Embryonic facial prominence (tissue), 1 donor: Measurements from ENCODE around the gene LRRC47.

Experiments
- DNase-seq: peaks from one replicate; pipeline ENCODE4 v3.0.0-alpha.2; 2016; ENCODE audit errors: extremely low spot score

LRRC47 gene

DNA sequence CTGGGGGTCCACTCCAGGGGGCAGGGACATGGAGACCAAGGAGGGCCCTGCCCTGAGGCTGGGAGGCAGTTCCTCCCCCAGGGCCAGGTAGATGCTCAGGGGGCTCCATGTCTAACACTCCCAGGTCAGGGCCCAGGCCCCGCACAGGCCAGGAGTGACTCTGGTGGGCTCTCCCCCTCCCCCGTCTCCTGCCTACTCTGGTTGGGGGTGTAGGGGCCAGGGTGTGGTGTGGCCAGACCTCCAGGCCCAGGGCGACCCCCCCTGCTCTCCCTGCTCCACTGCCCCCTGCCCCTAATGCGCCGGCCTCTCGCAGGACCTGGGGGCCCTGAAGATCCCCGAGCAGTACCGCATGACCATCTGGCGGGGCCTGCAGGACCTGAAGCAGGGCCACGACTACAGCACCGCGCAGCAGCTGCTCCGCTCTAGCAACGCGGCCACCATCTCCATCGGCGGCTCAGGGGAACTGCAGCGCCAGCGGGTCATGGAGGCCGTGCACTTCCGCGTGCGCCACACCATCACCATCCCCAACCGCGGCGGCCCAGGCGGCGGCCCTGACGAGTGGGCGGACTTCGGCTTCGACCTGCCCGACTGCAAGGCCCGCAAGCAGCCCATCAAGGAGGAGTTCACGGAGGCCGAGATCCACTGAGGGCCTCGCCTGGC lies 63.7 kb downstream of the LRRC47 start:
- DNase-seq: no peak

DNA sequence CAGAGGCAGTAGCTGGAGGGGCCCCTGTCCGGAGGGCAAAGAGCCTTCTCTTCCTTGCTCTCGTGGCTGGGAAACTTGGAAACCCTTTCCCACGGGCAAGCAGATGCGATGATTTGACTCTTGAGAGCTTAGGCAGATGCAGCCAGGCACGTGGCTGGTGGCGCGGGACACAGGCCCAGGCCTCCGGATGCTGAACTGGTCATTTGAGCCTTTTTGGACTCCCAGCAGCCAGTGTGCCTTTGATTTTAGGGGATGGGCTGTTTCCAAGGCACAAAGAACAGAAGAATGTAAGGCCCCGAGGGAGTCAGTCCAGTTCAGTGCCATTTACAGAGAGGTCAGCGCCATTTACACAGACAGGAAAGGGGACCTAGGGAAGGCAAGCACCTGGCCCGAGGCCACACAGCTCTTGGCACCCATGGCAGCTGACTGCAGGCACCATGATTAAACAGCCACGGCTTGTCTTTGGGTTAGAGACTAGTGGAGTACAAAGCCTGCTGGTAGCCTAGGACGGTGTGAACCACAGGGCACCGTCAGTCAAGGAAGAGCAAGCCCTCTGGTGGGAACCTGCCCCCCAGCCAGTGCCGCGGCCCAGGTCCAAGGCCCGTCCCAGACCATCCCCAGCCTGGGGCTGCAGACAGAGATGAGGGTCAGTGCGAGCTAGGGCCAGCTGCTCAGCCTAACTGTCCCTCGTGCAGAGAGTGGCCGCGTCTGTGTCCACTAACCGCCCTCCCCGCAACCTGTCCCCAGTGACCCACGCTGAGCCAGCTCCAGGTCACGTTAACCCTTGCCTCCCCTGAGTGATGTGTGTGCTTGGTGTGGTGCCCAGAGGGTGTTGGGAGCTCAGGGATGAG lies 64.5 kb downstream of the LRRC47 start:
- no peak for DNase-seq

DNA sequence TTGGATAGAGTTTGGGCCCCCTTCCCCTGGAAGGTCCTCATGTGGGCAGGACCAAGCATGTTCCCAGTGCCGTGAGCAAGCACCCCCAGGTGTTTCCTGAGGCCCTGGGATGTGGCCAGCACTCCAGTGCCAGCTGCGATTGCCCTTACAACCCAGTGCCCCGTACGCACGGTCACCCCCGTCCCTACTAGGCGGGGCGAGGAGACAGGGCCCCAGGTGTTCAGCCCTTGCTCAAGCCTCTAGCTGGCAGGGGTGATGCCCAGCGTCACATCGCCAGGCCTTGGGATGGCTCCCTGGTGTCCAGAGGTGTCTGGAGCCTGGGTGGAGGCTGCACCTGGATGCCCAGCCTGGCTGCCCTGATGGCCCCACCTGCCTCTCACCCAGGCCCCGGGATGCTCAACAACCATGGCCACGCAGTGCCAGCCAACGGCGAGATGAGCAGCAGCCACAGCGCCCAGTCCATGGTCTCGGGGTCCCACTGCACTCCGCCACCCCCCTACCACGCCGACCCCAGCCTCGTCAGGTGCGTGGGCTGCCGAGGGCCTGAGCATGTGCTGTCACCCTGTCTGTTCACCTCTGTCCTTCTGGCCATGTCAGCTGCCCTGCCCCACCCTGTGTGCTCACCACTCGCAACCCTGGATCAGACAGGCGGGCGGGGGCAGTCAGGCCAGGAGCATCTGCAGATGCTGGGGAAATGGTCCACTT lies 65.6 kb downstream of the LRRC47 start:
- no peak for DNase-seq

DNA sequence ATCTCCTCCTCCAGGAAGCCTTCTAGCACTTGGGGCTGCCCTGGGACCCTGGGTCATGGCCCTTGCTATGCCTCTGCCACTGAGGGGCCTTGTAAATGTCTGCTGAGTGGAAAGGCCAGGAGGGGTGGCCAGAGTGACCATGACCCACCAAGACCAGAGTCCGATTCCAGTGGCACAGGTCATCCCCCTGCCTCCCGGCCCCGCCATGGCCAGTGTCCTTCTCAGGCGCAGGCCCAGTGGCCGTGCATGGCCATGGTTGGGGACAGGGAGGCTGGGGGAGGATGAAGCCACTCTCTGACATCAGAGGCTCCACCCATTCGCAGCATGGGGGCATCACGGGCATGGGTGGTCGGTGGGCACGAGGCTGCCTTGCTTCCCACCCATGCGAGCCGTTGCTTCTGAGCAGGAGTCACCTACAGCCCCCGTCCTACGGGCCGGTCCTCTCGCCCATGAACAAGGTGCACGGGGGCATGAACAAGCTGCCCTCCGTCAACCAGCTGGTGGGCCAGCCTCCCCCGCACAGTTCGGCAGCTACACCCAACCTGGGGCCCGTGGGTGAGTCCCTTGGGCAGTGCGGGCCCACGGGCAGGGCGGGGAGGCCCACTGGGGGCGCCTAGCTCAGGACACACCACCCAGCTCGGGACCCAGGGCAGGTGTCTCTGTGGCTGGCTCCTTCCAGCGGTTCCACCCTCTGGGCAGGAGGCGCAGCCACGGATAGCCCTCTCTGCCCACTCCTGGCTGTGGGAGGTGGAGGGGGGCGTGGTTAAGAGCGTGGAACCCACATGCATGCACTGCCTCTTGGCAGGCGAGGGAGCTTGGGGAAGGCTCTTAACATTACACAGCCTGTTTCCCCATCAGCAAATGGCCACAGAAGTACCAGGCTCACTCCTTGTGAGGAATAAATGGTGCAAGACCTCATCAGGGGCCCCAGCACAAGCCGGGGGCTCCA lies 66.4 kb downstream of the LRRC47 start:
- no peak for DNase-seq
